ENCODE results near the gene RAD21L1.

DNA sequence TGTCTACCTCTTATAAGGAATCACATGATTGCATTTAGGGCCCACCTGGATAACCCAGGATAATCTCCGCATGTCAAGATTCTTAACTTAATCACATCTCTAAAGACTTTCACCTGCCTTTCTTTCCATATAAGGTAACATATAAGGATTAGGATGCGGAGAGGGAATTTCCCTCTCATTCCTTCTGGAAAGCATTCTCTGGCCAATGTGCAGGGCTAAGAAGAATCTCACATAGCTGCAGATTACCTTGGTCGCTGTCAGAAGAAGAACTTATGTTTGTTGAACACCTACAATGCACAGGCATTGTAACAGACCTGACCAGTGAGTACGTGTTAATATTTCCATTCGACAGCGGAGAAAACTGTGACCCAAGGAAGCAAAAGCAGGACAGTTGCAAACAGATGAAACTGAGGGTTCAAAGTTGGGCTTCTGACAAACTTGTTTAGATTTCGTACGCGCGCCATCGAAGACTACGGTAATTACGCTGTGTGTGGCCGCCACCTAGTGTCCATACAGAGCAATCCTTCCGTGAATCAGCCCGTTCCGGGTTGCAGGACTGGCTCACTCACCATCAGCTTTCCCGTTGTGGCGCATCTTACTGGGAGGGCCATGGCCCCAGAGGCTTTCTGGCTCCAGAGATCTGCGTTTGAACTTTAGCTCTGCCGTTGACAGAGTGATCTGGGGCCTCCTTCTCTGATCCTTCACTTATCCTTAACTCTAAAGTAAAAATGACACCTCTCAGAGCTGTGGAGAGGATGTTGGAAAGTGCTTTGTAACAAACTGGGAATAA lies 13.0 kb upstream of the RAD21L1 start:
- TF ChIP-seq, protein P1, sequence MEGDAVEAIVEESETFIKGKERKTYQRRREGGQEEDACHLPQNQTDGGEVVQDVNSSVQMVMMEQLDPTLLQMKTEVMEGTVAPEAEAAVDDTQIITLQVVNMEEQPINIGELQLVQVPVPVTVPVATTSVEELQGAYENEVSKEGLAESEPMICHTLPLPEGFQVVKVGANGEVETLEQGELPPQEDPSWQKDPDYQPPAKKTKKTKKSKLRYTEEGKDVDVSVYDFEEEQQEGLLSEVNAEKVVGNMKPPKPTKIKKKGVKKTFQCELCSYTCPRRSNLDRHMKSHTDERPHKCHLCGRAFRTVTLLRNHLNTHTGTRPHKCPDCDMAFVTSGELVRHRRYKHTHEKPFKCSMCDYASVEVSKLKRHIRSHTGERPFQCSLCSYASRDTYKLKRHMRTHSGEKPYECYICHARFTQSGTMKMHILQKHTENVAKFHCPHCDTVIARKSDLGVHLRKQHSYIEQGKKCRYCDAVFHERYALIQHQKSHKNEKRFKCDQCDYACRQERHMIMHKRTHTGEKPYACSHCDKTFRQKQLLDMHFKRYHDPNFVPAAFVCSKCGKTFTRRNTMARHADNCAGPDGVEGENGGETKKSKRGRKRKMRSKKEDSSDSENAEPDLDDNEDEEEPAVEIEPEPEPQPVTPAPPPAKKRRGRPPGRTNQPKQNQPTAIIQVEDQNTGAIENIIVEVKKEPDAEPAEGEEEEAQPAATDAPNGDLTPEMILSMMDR (IDR thresholded peaks at IDR 0.05; ENCODE audit: insufficient read depth, low read length), result peak; percentile 79
- TF ChIP-seq POLR2AphosphoS5 (IDR thresholded peaks at IDR 0.05; ENCODE audit: low read depth), result no peak

Data from HL-60 (cell line).